ENCODE data around the gene PDE11A.

DNA sequence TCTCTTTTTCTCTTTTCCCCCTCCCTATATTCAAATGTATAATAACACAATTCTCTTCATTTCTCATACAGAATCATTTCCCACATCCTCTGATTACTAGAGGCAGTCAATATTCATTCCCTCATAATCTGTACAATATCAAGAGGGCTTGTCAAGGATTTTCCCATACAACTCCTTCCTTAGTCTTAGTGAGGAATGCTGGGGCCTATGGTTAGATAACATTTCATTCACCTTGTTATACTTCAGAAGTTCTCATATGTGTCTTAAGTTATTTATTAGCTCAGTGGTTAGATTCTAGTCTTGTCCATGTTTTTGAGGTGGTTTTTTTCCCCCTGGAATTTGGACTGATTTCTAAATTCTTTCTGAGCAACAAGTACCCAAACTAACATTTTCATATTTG is 289.5 kb downstream of the PDE11A start:
- TF ChIP-seq EZH2 (IDR thresholded peaks at IDR 0.05; ENCODE audit: insufficient read depth, poor library complexity, severe bottlenecking) (no peak), EZH2phosphoT487 (IDR thresholded peaks at IDR 0.05; ENCODE audit: insufficient read depth, low read depth) (no peak)

Data from GM23248 (cell line).